GM19351 (cell line): ENCODE measurements around the gene SLC1A6.
"Not testable (repeated sequence)": the region's sequence is repeated elsewhere in the genome, so short reads cannot be mapped to it uniquely, and the experiment has no call there.

Experiments
- ATAC-seq: cut with Tn5 transposase; IDR thresholded peaks from one replicate; pipeline ENCODE4 v1.9.1; 2021; ENCODE audit warnings: mild to moderate bottlenecking, moderate library complexity; ENCODE audit not compliant: unreplicated experiment

The SLC1A6 gene

DNA sequence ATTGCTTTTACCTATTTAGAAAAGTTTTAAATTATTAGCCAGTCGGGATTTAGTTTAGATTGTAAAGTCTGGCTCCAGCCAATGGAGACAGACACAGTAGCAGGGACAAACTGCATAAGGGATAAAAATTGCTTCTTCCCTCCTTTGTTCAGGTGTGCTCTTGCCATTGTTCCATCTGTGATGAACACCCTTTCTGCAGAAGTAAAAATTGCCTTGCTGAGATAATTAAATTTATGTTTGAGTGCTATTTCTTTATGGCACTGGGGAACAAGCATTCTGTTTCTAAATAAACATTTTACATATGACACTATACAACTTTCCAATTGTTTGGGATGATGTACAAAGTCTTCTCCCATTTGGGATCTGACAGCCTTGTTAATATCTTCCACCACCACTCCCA, 20.4 kb downstream of the SLC1A6 start:
- ATAC-seq, result no peak

GRCh38 chr19:14957464-14957863, 22.2 kb downstream of the SLC1A6 start:
- no peak for ATAC-seq

- ATAC-seq, result no peak
Observed at GRCh38 chr19:14954071-14954655, 25.5 kb downstream of the SLC1A6 start.

GRCh38 chr19:14952767-14953166, 26.9 kb downstream of the SLC1A6 start:
- no peak for ATAC-seq

- no peak for ATAC-seq
Observed at GRCh38 chr19:14950421-14950820, 29.2 kb downstream of the SLC1A6 start.

GRCh38 chr19:14949876-14950275, 29.8 kb downstream of the SLC1A6 start:
- ATAC-seq, result no peak

- not testable (repeated sequence) for ATAC-seq
Observed at GRCh38 chr19:14949413-14949812, 30.3 kb downstream of the SLC1A6 start.

- ATAC-seq, result no peak
Observed at GRCh38 chr19:14944456-14944855, 35.2 kb downstream of the SLC1A6 start.

DNA sequence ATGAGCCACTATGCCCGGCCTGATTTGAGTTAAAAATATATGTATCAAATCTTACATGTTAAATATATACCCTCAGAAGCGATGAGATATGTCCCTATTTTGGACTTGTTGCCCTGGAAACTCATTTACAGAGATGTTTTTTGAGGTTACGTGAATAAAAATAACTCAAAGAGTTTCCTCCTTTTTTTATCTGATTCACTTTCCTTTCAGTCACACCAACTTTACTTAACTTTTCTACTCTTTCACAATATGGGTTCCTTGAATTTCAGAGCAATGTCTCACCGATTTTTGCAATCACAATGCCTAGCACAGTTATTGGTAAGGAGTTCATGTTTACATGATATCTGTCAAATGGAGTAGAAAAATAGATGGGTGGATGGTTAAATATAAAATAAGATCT, 36.1 kb downstream of the SLC1A6 start:
- no peak for ATAC-seq

DNA sequence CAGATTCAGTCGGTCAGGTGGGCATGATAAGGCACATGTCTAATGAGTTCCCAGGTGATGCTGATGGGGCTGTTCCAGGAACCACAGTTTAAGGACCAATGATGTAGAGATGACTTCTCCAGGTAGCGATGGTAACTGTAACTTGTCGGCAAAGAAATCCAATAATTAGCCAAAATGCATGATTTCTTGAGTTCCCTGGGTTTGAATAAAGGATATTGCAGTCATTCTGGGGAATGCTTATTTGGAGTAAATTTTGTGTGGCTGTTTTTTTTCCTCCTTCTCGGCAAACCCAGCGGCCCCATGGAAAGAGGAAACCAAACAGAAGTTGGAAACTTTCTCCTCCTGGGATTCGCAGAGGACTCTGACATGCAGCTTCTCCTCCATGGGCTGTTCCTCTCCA, 38.5 kb downstream of the SLC1A6 start, which contains the start of gene OR7C2:
Gene OR7C2 (plus strand): TSS at position 301 of the 400 bp plus-strand sequence. CDS start 0 bp downstream, at position 301.
- ATAC-seq, result no peak

GRCh38 chr19:14940266-14940665, 39.4 kb downstream of the SLC1A6 start:
- ATAC-seq, result no peak

DNA sequence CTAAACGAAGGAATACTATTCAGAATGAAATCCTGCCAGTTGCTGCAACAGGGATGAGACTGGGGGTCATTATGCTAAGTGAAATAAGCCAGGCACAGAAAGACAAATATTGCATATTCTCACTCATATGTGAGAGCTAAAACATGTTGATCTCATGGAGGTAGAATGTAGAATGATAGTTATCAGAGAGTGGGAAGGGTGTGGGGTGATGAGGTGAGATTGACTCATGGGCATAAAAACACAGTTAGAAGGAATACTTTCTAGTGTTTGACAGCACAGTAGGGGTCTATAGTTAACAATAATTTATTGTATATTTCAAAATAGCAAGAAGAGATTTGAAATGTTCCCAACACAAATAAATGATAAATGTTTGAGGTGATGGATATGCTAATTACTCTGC, 46.2 kb downstream of the SLC1A6 start:
- ATAC-seq, result no peak

DNA sequence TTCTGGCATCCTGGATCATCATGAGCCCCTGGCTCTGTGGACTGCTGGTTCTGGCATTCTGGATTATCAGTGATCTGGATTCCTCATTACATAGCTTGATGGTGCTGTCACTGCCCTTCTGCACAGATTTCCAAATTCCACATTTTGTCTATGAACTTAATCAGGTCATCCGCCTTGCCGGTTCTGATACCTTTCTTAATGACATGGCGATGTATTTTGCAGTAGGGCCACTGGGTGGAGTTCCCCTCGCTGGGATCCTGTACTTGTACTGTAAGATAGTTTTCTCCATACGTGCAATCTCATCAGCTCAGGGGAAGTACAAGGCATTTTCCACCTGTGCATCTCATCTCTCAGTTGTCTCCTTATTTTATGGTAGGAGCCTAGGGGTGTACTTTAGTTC, 62.8 kb downstream of the SLC1A6 start:
- no peak for ATAC-seq

GRCh38 chr19:14915116-14915515, 64.5 kb downstream of the SLC1A6 start:
- ATAC-seq, result no peak

GRCh38 chr19:14906711-14907110, 73.0 kb downstream of the SLC1A6 start:
- ATAC-seq, result no peak

DNA sequence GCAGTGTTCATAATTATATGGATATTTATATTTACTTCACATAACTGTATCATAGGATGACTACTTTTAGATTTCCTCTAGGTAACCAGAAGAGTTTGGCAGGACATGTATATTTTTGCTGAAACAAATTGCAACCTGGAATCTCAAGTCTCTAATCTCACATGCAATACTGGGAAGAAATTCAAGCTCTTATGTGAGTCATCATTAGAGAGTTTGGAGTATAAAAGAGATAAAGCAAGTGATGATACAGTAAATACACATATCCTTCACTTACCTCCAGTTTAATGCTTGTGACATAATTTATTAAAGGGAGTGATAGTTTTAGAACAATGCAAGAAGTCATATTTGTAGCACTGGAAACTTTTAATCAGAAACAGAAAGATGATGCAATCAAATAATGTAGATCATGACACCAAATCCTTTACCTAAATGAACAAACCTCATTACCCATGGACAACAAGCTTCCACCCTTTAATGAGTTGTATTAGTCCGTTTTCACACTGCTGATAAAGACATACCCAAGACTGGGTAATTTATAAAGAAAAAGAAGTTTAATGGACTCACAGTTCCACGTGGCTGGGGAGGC, 77.9 kb downstream of the SLC1A6 start:
- ATAC-seq, result no peak
